GM21717 (cell line): ENCODE data around the gene YARS1.
A peak's percentile ranks its signal among the peaks of the same experiment; 100 is the strongest.

Source experiments
- ATAC-seq: cut with Tn5 transposase; IDR thresholded peaks from one replicate; pipeline ENCODE4 v1.9.1; 2021; ENCODE audit warnings: mild to moderate bottlenecking, moderate library complexity; ENCODE audit not compliant: unreplicated experiment

The YARS1 gene

DNA sequence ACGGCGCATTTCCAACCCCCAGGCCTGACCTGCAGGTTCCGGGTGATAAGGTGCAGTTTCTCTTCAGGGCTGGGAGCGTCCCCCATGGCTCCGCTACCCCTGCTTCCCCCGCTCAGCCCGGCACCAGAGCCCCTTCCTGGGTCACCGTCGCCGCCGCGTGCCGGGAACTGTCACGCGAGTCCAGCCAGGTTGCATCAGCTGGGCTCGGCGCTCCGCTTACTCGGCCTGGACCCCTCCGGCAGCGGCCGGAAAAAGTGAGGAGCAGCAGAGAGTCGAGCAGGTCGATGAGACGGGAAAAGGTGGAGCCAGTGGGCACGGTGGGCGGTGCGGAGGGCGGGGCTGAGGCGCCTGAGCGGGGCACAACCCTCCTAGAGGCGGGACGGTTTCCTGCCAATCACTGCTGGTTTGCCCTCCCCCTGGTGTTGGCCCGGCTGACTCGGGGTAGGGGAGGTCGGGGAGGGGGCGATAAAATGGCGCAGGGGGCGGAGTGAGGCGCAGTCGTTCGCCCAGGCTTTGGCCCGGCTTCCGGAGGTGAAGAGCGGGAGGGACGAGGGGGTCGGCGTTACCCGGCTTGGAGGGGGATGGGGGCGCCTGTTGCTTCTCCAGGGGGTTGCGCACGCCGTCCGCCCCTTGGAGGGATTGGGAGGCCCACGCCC is at the start of gene YARS1, which contains the start of gene S100PBP:
Gene YARS1, minus strand, starts transcription at position 200 of the 656 bp plus-strand sequence. Its CDS starts 114 bp downstream, at position 86.
Gene S100PBP, plus strand, starts transcription at position 495 of the 656 bp plus-strand sequence. CDS start 8,447 bp downstream, outside the sequence.
- ATAC-seq: peak; percentile 77

DNA sequence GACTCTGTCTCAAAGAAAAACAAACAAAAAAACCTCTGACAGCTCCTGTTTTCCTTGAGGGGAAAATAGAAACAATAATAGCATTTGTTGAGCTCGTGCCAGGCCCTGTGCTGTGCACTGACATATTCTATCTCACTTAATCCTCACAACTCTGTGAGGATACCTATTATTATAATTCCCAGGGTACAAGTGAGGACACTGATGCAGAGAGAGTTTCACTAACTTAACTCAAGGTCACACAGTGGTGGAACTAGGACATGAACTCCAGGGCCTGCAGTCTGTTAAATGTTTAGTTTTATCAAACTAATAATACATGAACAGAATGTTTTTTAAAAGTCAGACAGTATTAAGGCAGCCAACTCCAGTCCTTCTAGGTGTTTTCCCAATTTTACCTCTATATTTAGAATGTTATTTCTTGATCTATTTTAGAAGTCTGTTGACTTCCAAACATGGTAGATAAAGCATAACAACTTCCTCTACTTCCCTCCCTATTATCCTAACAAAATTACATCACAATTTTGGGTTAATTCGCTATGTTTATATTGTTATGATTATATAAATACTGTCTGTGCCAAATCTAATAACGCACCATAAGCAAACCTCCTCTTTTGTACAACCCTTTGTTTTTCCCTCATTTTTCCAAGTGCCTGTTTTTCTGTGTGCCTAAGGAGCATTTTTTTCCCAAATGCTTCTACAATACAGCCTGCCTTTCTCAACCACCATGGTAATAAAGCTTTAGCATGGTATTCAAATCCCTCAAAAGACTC is 48.7 kb upstream of the YARS1 start:
- no peak for ATAC-seq

DNA sequence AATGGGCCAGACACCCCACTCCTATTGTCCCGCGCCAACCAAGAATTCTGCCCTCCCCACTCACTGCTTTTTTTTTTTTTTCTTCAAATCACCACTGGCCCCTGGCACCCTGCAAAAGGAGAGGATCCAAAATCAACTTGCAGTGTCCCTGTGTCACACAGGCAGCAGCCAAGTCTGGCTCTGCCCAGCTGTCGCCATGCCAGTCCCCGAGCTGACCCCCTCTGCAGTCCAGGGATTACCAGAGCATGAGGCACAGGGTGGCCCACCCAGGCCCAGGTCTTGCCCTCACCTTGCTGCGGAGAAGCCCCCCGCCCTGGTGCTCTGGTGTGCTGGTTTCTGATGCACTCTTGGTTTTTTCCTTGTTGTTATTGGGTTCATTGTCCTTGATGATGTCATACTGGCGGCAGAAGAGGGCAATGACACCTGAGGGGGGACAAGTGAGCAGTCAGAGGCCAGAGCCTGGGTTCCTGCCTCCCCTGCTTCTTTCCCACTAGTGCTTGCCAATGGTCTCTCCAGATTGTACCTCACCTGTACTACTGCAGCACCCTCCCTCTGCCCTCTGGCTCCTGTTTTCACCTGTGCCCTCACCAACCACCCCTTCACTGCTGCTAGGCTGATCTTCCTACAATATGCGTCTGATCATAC is 47.3 kb upstream of the YARS1 start:
- ATAC-seq: no peak

DNA sequence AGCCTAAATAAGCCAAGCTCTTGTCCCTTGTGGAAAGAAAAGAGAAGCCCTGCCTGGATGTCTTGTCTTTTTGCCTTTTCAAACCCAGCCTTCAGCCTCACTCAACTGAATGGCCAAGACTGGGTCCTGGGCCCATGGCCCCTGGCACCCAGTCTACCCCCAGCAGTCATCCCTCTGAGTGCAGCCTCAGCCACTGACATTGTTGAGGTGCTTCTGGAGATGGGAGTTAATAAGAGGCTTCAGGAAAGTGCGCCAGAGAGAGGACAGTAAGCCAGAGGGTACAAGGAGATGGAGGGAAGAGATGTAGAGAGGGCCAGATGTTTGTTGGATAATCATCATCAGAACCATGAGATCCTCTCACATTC is 46.7 kb upstream of the YARS1 start:
- no peak for ATAC-seq

DNA sequence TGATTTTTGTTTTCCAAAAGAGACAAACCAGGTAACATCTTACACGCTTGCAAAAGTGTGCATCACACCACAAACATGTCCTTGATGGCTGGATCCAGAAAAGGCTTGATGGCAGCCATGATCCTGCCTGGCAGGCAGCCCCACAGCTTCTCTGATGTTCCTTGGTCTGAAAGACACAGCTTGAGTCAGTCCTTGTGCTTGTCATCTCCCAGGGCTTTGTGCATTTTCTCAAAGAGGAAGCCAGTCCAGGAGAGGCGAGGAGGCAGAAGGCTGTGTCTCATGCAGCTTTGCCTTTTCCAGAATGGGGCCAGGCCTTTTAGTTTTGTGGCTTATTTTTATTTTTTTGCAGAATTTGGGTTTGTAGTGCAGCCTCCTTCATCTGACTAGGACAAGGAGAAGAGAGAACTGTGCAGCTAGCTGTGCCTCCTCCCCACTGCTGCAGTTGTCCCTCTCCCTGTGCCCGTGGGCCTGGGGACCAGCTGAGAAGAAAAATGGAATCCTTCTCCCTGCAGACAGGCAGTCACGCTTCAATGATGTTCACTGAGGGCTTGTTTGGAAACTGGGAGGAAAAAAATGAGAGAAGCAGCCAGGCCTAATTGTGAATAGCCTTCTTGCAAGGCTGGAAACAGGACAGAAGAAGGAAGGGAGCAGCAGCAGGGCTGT is 46.2 kb upstream of the YARS1 start:
- ATAC-seq: no peak

DNA sequence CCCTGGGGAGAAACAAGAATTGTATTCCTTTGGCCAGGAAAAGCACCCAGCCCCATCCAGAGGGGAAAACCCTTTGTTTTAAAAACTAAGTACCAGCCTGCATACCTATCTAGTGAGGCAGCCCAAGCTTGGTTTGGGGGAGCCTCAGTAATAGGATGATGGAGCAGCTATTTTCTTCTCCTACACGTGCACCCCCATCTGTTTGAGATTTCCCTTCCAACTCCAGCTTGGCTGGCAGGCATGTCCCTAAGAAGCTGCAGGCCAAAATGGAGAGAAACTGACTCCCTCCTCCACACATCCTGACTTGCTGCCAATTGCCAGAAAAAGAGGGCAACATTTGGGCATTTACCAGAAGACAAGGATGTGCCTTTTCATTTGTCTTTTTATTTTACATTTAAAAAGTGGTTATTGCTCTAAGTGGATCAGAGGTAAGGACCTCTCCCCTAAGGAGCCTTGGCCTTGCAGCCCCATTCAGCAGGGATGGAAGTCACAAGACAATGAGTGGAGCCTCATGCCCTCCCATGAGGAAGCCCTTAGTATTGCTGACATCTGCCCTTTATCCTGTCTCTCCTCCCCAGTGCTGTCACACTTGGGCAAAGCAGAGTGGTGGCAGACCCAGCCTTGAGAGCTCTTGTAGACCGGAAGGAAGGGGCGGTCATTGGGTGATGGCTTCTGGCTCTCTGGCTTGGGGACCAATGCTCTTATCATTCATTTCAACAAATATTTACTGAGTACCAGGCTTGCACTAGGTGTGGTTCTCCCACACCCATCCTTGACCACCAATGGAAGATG is 44.9 kb upstream of the YARS1 start:
- ATAC-seq: no peak

DNA sequence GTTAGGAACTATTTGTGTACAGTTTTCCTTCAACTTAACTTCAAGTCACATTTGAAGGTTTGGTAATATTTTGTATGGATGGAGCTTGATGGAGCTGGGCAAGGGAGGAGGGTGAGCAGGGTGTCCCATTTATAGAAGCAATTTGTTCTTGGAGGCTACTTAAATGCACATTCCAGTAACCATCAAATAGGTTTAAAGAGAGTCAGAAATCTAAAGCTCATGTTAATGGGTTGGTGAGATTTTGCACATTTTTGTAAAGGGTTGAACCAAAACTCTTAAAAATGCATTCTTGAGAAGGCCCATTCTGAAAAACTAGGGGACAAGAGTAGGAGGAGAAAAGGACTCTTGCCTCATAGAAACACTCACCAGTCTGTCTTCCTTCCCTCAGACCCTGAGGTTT is 43.4 kb upstream of the YARS1 start:
- no peak for ATAC-seq

DNA sequence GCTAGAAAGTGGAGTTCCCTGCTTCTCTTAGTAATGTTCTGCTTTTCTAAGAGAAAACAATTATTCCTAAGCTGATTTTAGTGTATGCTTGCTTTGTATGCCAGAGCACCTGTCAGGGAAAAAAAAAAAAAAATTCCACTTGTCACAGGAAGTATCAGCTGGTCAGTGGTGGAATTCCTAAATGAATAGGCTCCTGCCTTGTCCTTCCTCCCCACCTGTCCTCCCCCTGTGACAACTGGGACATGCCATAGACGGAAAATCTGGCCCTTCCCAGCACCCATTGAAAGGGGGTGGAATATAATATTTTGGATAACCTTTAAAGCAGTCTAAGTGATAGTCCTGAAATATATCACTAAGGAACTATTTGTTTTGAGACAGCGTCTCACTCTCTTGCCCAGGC is 42.8 kb upstream of the YARS1 start:
- ATAC-seq: no peak

DNA sequence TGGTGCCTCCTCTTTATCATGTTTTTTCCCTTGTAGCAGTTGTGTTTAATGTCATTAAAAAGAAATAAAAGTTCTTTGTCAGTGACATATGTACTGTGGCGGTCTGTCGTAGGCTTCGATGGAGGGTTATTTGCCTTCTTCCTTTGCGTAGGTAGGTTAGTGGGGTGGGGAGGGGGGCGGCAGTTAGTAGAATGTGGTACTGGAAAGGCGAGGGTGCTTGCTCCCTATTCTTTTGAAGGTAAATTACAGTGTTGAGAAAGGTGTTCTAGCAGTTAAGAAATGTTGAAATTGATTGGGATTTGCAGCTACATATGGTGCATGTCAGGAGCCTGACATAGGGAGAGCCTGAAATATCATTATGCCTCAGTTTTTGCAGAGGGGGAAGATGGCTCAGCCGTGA is 41.6 kb upstream of the YARS1 start:
- ATAC-seq: no peak

DNA sequence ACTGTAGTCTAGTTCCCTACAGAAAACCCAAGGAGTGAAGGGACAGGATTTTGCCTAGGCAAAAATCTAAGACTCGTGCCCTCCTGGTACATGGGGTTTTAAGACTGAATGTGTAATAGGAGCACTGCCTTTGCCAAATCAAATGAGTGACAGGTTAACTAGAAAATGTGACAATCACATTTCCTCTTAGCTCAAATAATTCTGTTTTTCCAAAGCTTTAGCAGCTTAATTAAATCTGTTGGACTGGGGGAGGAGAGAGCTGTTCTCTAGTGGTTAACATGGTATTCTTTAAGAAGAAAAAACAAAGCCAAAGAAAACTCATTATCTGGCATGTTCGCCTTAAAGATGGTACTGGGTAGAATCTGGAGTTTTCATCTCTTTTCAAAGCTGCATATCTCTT is 41.0 kb upstream of the YARS1 start:
- no peak for ATAC-seq

DNA sequence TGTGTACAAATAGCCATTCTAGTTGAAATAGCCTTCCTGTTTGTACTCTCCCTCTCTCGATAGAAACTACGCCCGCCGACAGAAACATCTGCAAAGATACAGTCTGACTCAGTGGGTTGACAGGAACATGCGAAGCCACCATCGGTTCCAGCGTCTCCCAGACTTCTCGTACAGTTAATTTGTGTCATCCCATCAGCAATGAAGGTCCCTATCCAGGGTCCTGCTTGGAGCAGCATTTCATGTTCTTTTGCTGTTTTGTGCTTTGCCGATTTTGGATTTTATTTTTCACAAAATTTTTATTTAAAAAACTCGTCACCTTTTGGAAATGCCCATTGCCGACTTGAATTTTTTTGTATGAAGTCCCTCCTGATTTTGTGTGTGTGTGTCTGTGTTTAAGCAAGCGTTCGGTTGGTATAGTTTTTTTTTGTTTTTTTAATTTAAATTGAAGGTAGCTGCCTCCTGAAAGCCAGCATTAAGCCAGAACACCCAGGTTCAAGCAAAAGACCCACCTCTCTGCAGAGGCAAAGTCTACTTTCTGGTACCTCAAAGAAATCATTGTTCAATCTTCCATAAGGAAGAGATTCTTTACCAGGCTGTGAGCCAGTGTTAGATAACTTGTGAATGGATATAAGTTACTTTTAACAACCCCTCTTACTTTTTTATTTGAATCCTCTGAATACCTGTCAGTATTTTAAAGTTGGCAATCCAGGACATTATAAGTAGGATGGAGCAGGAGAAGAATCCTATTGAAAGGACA is 38.9 kb upstream of the YARS1 start:
- ATAC-seq: no peak

DNA sequence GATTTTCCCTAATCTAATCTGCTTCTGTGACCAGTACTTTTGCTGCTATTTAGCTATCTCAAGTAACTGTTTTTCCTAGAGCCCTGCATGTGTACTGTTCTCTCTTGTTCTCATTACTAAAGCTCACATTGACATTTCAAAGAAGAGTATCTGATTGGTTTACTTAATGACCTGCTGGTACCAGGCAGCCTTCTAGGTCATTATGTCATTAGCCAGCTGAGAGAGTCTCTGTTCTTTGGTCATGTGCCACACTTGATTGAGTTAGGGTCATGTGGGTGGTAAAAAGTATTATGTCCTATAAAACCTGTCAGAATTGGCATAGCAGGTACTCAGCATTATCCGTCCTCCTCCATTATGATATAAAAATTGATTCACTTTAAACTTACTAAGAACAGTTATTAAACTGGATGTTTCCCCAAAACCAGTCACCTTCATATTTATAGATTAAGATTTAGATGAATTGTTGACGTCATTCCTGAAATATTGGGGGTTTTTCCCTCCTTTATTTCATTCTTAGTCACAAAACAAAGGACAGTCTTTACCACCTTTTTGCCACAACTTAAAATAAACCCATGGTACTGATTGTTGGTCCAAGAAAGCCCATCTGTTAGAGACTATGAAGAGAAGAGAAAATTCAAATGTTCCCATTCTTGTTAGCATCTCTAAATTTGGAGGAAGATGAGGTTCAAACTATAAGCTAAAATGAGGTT is 31.4 kb upstream of the YARS1 start:
- ATAC-seq: no peak

DNA sequence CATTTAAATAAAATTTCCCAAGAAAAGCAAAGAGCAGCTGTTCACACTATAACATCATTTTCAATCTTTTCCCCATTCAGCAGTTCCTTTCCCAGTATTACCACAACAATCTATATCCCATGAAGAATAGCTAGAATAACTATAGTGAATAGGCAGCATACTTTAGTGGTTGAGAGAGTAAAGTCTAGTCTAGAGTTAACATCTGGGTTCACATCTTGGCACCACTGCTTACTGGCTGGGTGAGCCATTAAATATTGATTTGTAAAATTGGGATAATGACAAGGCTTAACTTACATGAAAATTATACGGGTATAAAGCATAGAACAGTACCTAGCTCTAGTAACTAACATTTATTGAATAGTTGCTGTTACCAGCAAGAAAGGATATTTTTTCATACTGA is 14.7 kb upstream of the YARS1 start:
- ATAC-seq: no peak

DNA sequence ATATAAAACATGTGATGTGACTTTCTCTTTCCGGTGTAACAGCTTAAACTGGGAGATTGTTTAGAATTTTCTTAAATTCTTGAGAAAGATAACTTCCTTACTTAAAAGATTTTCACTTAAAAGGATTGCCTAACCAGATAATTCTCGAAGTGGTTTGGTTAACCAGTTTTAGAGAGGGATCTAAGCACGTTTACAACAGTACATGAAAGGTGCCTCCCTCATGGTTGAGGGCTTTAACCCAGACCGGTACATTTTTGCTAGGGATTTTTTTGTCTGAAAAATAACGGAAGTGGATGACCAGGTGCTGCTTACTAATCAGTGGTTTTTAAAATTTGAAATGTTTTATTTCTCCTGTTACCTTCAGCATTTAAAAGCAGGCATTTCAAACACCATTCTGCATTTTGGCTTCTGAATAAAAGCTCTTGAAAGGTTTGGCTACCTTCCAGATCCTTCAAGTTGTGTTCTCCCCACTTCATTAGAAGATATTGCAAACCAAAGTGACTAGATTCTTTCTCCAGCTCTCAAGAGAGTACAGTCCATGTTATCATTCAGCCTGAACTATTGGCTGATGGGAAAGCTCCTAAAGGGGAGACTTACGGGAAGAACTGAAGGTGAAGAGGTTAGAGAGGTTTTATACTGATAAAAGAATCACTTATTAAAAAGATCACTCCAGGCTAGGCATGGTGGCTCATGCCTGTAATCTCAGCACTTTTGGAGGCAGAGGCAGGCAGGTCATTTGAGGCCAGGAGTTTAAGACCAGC is 13.1 kb upstream of the YARS1 start:
- no peak for ATAC-seq

DNA sequence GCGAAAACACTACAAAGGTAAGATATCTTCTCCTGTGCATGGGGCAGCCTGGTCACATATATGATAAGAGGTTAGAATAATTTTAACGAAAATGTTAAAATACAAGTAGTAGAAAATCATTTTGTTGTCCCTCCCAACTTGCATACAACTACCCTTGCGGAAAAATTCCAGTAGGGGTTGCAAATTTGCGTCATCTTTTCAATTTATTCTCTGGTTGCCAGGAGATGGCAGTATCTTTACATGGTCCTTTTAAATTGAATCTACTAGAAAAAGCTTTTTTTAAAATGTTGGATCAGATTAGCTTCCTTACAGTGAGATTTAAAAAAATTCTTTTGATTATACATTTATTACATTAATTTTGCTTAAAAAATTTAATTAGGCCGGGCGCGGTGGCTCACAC is 11.2 kb upstream of the YARS1 start:
- no peak for ATAC-seq

DNA sequence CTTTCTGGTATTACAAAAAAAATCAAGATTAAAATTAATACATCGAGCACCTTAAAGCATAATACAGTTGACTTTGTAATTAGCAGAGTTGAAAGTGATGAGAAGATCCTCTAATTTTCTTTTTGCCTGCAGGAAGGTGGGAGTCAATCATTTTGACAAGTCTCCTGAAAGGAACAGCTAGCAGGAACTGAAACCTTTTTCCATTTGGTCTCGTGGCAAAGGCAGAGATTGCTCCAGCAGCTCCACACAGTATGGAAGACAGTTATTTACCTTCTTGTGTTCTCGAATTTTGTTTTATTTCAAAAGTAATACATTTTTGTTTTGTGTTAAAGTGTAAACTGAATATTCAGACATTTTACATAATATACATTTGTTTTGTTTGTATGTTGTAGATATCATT is 8.0 kb upstream of the YARS1 start:
- ATAC-seq: no peak

DNA sequence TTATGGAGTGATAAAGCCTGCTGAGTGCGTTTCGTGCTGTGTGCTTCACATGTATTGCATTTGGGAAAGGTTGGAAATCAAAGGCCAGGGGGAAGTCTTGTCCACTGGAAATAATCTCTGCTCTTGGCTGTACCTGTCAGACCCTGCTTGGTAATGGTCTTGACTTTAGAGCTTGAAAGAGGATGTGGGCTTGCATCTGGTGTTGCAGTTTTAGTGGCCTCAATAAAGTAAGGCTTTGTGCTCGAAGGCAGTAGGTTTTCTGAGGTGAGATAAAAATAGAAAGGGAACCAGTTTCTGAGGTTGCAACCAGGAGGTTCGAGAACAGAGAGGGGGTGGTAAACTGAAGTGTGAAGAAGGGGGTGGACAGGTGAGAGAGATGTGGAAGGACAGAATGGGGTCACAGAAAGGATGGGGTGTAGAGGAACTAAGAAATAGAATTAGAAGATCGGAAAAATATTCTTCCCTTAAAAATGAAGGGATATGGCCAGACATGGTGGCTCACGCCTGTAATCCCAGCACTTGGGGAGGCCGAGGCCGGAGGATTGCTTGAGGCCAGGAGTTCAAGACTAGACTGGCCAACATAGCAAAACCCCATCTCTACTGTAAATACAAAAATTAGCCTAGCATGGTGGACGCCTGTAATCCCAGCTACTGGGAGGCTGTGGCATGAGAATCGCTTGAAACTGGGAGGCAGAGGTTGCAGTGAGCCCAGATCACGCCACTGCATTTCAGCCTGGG is 1.8 kb upstream of the YARS1 start:
- ATAC-seq: no peak
